ENCODE results near the gene TREX2. TPM values are rescaled to one million over a fixed set of nuclear protein-coding genes. Genes with fewer than 3 reads are reported as not detected.

The TREX2 gene
- total and polyA plus RNA-seq, 2 donors (not counting 1 experiment from before 2014, with no cell fraction given), result 3.3 to 3.8 TPM

GRCh38 chrX:153441981-153442380 lies 3.9 kb downstream of the TREX2 start:
- Histone ChIP-seq H3K27me3 (replicated peaks in 1 of 4; ENCODE audit: control extremely low read depth in 1 of 4, control insufficient read depth in 3 of 4, insufficient read depth in 4 of 4, low read length in 3 of 4) (no peaks in the 10 kb centered on the region), H3K79me2 (ENCODE audit: control insufficient read depth, insufficient read depth, low read length) (no peaks in the 10 kb centered on the region), H3K9ac (ENCODE audit: low read length) (no peak overlapping the region), H4K20me1 (ENCODE audit: control insufficient read depth, insufficient read depth, low read length, poor library complexity, severe bottlenecking) (no peaks in the 10 kb centered on the region), H3K36me3 (replicated peaks in 1 of 2; ENCODE audit: control extremely low read depth in 1 of 2, control insufficient read depth in 1 of 2, extremely low read depth in 1 of 2, insufficient read depth in 2 of 2, low read length in 1 of 2) (no peaks in the 10 kb centered on the region), H2AFZ (ENCODE audit: insufficient read depth, low read depth, low read length, poor library complexity, severe bottlenecking) (no peak overlapping the region), H3K4me1 (ENCODE audit: control insufficient read depth in 2 of 2, insufficient read depth in 2 of 2, low read length in 2 of 2) (no peaks in the 10 kb centered on the region), H3K4me3 (ENCODE audit: control extremely low read depth in 1 of 5, extremely low read depth in 1 of 5, insufficient read depth in 1 of 5, low read depth in 2 of 5, low read length in 4 of 5) (no peak overlapping the region), H3K27ac (ENCODE audit: low read length in 2 of 2) (no peak overlapping the region), H3K9me3 (ENCODE audit: control extremely low read depth in 1 of 3, control insufficient read depth in 2 of 3, insufficient read depth in 1 of 3, low read length in 2 of 3) (no peaks in the 10 kb centered on the region), H3K4me2 (replicated peaks; ENCODE audit: low read depth, low read length, poor library complexity, severe bottlenecking) (no peak overlapping the region)
- no peak overlapping the region for H3K4me3 Mint-ChIP-seq
- ATAC-seq (ENCODE audit: low read depth) (no peak), DNase-seq (no peak)
- TF ChIP-seq EZH2 (IDR thresholded peaks at IDR 0.05; ENCODE audit: borderline replicate concordance, insufficient read depth, low read depth, low read length, poor library complexity, severe bottlenecking), result no peak
- TF ChIP-seq CTCF (IDR thresholded peaks at IDR 0.05), result no peak
- no peak overlapping the region for H3K27ac Mint-ChIP-seq
- 91% methylated on average over 7 of the region's 9 CpGs for WGBS (ENCODE audit: insufficient coverage)
- no peaks in the 10 kb centered on the region for H3K4me1 Mint-ChIP-seq
- CTCF ChIA-PET, result no interaction called here
- POLR2A ChIA-PET, result no interaction called here
- no peaks in the 10 kb centered on the region for H3K9me3 Mint-ChIP-seq (ENCODE audit: insufficient read depth)
- H3K27me3 Mint-ChIP-seq, result no peaks in the 10 kb centered on the region
- intact Hi-C loops (cut with micrococcal nuclease), result no loop called here

- no peaks in the 10 kb centered on the region for H3K4me1 Mint-ChIP-seq
- TF ChIP-seq CTCF (IDR thresholded peaks at IDR 0.05) (no peak), EZH2 (IDR thresholded peaks at IDR 0.05; ENCODE audit: borderline replicate concordance, insufficient read depth, low read depth, low read length, poor library complexity, severe bottlenecking) (no peak)
- H3K27ac ChIP-seq (ENCODE audit: low read length in 2 of 2), result no peak overlapping the region
- no peaks in the 10 kb centered on the region for H3K4me1 ChIP-seq (ENCODE audit: control insufficient read depth in 2 of 2, insufficient read depth in 2 of 2, low read length in 2 of 2)
- H3K9me3 ChIP-seq (ENCODE audit: control extremely low read depth in 1 of 3, control insufficient read depth in 2 of 3, insufficient read depth in 1 of 3, low read length in 2 of 3), result no peaks in the 10 kb centered on the region
- H4K20me1 ChIP-seq (ENCODE audit: control insufficient read depth, insufficient read depth, low read length, poor library complexity, severe bottlenecking), result no peaks in the 10 kb centered on the region
- no peak for ATAC-seq (ENCODE audit: low read depth)
- POLR2A ChIA-PET, result no interaction called here
- CTCF ChIA-PET, result interaction anchor here (0.7 kb wide), 1 partner anchor 61 kb away, joined by 3 read pairs; no protein-coding TSS in a partner anchor
- no peaks in the 10 kb centered on the region for H3K27me3 Mint-ChIP-seq
- no peak overlapping the region for H3K9ac ChIP-seq (ENCODE audit: low read length)
- H3K27ac Mint-ChIP-seq, result no peak overlapping the region
- H3K4me3 Mint-ChIP-seq, result no peak overlapping the region
- no peaks in the 10 kb centered on the region for H3K36me3 ChIP-seq (replicated peaks in 1 of 2; ENCODE audit: control extremely low read depth in 1 of 2, control insufficient read depth in 1 of 2, extremely low read depth in 1 of 2, insufficient read depth in 2 of 2, low read length in 1 of 2)
- WGBS (ENCODE audit: insufficient coverage), result no CpG with 5 or more reads among the region's 7 CpGs
- intact Hi-C loops (cut with micrococcal nuclease), result no loop called here
- H3K27me3 ChIP-seq (replicated peaks in 1 of 4; ENCODE audit: control extremely low read depth in 1 of 4, control insufficient read depth in 3 of 4, insufficient read depth in 4 of 4, low read length in 3 of 4), result no peaks in the 10 kb centered on the region
- H3K4me2 ChIP-seq (replicated peaks; ENCODE audit: low read depth, low read length, poor library complexity, severe bottlenecking), result no peak overlapping the region
- no peaks in the 10 kb centered on the region for H3K79me2 ChIP-seq (ENCODE audit: control insufficient read depth, insufficient read depth, low read length)
- no peak overlapping the region for H2AFZ ChIP-seq (ENCODE audit: insufficient read depth, low read depth, low read length, poor library complexity, severe bottlenecking)
- DNase-seq, result no peak
- H3K9me3 Mint-ChIP-seq (ENCODE audit: insufficient read depth), result no peaks in the 10 kb centered on the region
- H3K4me3 ChIP-seq (ENCODE audit: control extremely low read depth in 1 of 5, extremely low read depth in 1 of 5, insufficient read depth in 1 of 5, low read depth in 2 of 5, low read length in 4 of 5), result no peak overlapping the region
These were observed 4.6 kb downstream of the TREX2 start for GRCh38 chrX:153441296-153441695.
